GM23338 (cell line): ENCODE data around the gene SLC26A5. TPM values are rescaled to one million over a fixed set of nuclear protein-coding genes. Genes with fewer than 3 reads are reported as not detected.
"Not testable (repeated sequence)": the region's sequence is repeated elsewhere in the genome, so short reads cannot be mapped to it uniquely, and the experiment has no call there.

Experiments
- ATAC-seq: fragments of 200-7000 bp; cut with Tn5 transposase; 3 replicates; pipeline ENCODE4 v1.9.1; 2020
- DNase-seq: peaks from one replicate; pipeline ENCODE4 v3.0.0-alpha.2; 2015; ENCODE audit warnings: low spot score
- H2AFZ ChIP-seq: fragments of 200-600 bp; sonication (generic); 2 replicates; pipeline ENCODE4 v1.8.0; 2016; ENCODE audit warnings: antibody characterized with exemption, mild to moderate bottlenecking, moderate library complexity
- H3F3A ChIP-seq: fragments of 200-600 bp; sonication (generic); replicated peaks from 2 replicates; pipeline ENCODE4 v1.8.0; 2017; ENCODE audit warnings: antibody characterized with exemption, mixed run types, low read depth
- H3K27ac ChIP-seq: fragments of 200-600 bp; sonication (generic); 2 replicates; pipeline ENCODE4 v1.6.1; 2016; ENCODE audit warnings: low read depth
- H3K27me3 ChIP-seq: fragments of 200-600 bp; sonication (generic); 2 replicates; pipeline ENCODE4 v1.8.0; 2016; ENCODE audit warnings: mild to moderate bottlenecking, mixed run types, moderate library complexity; ENCODE audit not compliant: insufficient read depth
- H3K36me3 ChIP-seq: fragments of 200-600 bp; sonication (generic); 2 replicates; pipeline ENCODE4 v1.8.0; 2016; ENCODE audit warnings: mild to moderate bottlenecking; ENCODE audit not compliant: insufficient read depth
- H3K4me1 ChIP-seq: fragments of 200-600 bp; sonication (generic); 2 replicates; pipeline ENCODE4 v1.8.0; 2016; ENCODE audit warnings: mild to moderate bottlenecking, moderate library complexity; ENCODE audit not compliant: insufficient read depth
- H3K4me2 ChIP-seq: fragments of 200-600 bp; sonication (generic); 2 replicates; pipeline ENCODE4 v1.7.1; 2017; ENCODE audit warnings: mixed run types
- H3K4me3 ChIP-seq: fragments of 200-600 bp; sonication (generic); 2 replicates; pipeline ENCODE4 v1.6.1; 2016; ENCODE audit warnings: mixed run types
- H3K79me2 ChIP-seq: fragments of 200-600 bp; sonication (generic); replicated peaks from 2 replicates; pipeline ENCODE4 v1.8.0; 2017; ENCODE audit warnings: mild to moderate bottlenecking; ENCODE audit not compliant: insufficient read depth
- H3K9me2 ChIP-seq: fragments of 200-600 bp; sonication (generic); 2 replicates; pipeline ENCODE4 v1.8.0; 2017; ENCODE audit not compliant: insufficient read depth
- H4K20me1 ChIP-seq: fragments of 200-600 bp; sonication (generic); replicated peaks from 2 replicates; pipeline ENCODE4 v1.8.0; 2017; ENCODE audit warnings: mild to moderate bottlenecking; ENCODE audit not compliant: insufficient read depth
- H3K27ac Mint-ChIP-seq: 2 replicates; pipeline ENCODE4 v1.8.0; 2020; ENCODE audit warnings: inconsistent platforms, mild to moderate bottlenecking, moderate library complexity, mixed read lengths
- H3K27me3 Mint-ChIP-seq: 3 replicates; pipeline ENCODE4 v1.8.0; 2022; ENCODE audit warnings: low read depth, mild to moderate bottlenecking, moderate library complexity, mixed read lengths, inconsistent platforms; ENCODE audit not compliant: insufficient read depth, poor library complexity
- H3K36me3 Mint-ChIP-seq: 3 replicates; pipeline ENCODE4 v1.8.0; 2021; ENCODE audit warnings: low read depth, mild to moderate bottlenecking, inconsistent platforms, moderate library complexity, mixed read lengths
- H3K4me1 Mint-ChIP-seq: 3 replicates; pipeline ENCODE4 v1.8.0; 2020; ENCODE audit warnings: mild to moderate bottlenecking, inconsistent platforms, mixed read lengths
- H3K4me3 Mint-ChIP-seq: 3 replicates; pipeline ENCODE4 v1.8.0; 2021; ENCODE audit warnings: moderate library complexity, mild to moderate bottlenecking, inconsistent platforms, mixed read lengths
- H3K9me3 Mint-ChIP-seq: 3 replicates; pipeline ENCODE4 v1.8.0; 2020; ENCODE audit warnings: moderate library complexity, mild to moderate bottlenecking, inconsistent platforms, mixed read lengths
- ETS1 ChIP-seq: IDR thresholded peaks from 2 replicates; pipeline ENCODE4 v1.6.1; 2016; ENCODE audit warnings: antibody characterized with exemption
- EZH2 ChIP-seq: fragments of 200-600 bp; sonication (generic); IDR thresholded peaks from one replicate; pipeline ENCODE4 v1.8.0; 2017; ENCODE audit warnings: antibody characterized with exemption, mild to moderate bottlenecking, low read depth; ENCODE audit not compliant: unreplicated experiment
- EZH2phosphoT487 ChIP-seq: fragments of 200-600 bp; sonication (generic); IDR thresholded peaks from one replicate; pipeline ENCODE4 v1.8.1; 2018; ENCODE audit warnings: antibody characterized with exemption; ENCODE audit not compliant: unreplicated experiment
- JUNB ChIP-seq: IDR thresholded peaks from one replicate; pipeline ENCODE4 v1.6.1; 2016; ENCODE audit warnings: antibody characterized with exemption; ENCODE audit not compliant: unreplicated experiment
- NANOG ChIP-seq: IDR thresholded peaks from 2 replicates; pipeline ENCODE4 v1.6.1; 2016; ENCODE audit warnings: antibody characterized with exemption, borderline replicate concordance
- REST ChIP-seq: IDR thresholded peaks from one replicate; pipeline ENCODE4 v1.6.1; 2018; ENCODE audit warnings: antibody characterized with exemption; ENCODE audit not compliant: unreplicated experiment
- ZNF114 ChIP-seq: fragments of 250-450 bp; sonication (Bioruptor Pico); IDR thresholded peaks from 2 replicates; pipeline ENCODE4 v1.5.0; 2020; ENCODE audit warnings: mild to moderate bottlenecking, moderate library complexity
- ZNF331 ChIP-seq: fragments of 250-450 bp; sonication (Bioruptor Pico); IDR thresholded peaks from 2 replicates; pipeline ENCODE4 v1.5.0; 2020; ENCODE audit warnings: low read depth, mild to moderate bottlenecking, moderate library complexity
- ZNF462 ChIP-seq: fragments of 250-450 bp; sonication (Bioruptor Pico); IDR thresholded peaks from 2 replicates; pipeline ENCODE4 v1.5.0; 2020; ENCODE audit warnings: mild to moderate bottlenecking, moderate library complexity
- polyA plus RNA-seq: library from polyadenylated mRNA; unstranded; fragments of >200 nt; fragmentation: Nextera tagmentation; extraction: Ambion mirVana; gene quantifications from 2 replicates; pipeline ENCODE4 v1.2.1, GENCODE V29; 2016
- total RNA-seq: library from RNA; depleted of rRNA; stranded (reverse); fragments of >200 nt; shearing (Covaris generic); gene quantifications from 2 replicates; pipeline ENCODE4 v1.2.3, GENCODE V29; 2014
- TF ChIP-seq, protein P1 (sequence below), 2 experiments: fragments of 200-600 bp in 1 of 2; sonication (generic) in 1 of 2; conservative IDR thresholded peaks; 2 replicates each; pipeline versions ENCODE4 v1.5.1 to v1.6.1; 2016 to 2017; ENCODE audit warnings: antibody characterized with exemption in 2 of 2, low read depth in 2 of 2, mild to moderate bottlenecking in 2 of 2, moderate library complexity in 1 of 2

SLC26A5 gene
- total and polyA plus RNA-seq, 2 experiments from 2014 or later = 0.49 to 1.0 TPM

DNA sequence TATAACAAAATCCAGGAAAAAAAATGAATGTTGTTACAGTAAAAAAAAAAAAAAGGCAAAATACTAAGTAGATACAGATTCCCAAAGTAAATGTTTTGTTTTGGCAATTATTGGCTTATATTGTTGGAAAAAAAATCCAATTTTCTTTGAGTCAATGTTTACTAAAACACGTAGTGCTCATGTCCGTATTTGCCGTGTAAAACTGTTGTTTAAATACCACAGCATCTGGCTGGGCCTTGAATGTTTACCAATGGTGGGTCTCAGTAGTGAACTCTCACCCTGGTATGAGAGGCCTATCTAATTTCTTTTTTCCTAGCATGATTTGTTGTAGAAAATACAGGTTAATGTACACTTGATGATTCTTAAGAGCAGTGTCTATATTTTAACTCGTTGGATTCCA is 41.4 kb upstream of the SLC26A5 start:
- Mint-ChIP-seq H3K4me3 (no peak overlapping the region), H3K27me3 (no peaks in the 10 kb centered on the region), H3K9me3 (no peaks in the 10 kb centered on the region), H3K4me1 (no peaks in the 10 kb centered on the region), H3K27ac (no peak overlapping the region), H3K36me3 (no peaks in the 10 kb centered on the region)
- no peak overlapping the region for H3K27ac ChIP-seq
- no peaks in the 10 kb centered on the region for H3F3A ChIP-seq
- no peak overlapping the region for H3K4me3 ChIP-seq
- H3K9me2 ChIP-seq = no peaks in the 10 kb centered on the region
- no peak overlapping the region for H2AFZ ChIP-seq
- no peaks in the 10 kb centered on the region for H3K36me3 ChIP-seq
- ATAC-seq (no peak), DNase-seq (no peak)
- no peaks in the 10 kb centered on the region for H3K4me1 ChIP-seq
- no peaks in the 10 kb centered on the region for H3K79me2 ChIP-seq
- TF ChIP-seq ETS1 = no peak
- TF ChIP-seq REST = no peak
- TF ChIP-seq NANOG = no peak
- no peak for TF ChIP-seq EZH2phosphoT487
- no peak for TF ChIP-seq ZNF331 (CRISPR knock-in tag)
- TF ChIP-seq JUNB = no peak
- no peak for TF ChIP-seq ZNF462 (CRISPR knock-in tag)
- TF ChIP-seq ZNF114 = no peak
- TF ChIP-seq, protein P1, sequence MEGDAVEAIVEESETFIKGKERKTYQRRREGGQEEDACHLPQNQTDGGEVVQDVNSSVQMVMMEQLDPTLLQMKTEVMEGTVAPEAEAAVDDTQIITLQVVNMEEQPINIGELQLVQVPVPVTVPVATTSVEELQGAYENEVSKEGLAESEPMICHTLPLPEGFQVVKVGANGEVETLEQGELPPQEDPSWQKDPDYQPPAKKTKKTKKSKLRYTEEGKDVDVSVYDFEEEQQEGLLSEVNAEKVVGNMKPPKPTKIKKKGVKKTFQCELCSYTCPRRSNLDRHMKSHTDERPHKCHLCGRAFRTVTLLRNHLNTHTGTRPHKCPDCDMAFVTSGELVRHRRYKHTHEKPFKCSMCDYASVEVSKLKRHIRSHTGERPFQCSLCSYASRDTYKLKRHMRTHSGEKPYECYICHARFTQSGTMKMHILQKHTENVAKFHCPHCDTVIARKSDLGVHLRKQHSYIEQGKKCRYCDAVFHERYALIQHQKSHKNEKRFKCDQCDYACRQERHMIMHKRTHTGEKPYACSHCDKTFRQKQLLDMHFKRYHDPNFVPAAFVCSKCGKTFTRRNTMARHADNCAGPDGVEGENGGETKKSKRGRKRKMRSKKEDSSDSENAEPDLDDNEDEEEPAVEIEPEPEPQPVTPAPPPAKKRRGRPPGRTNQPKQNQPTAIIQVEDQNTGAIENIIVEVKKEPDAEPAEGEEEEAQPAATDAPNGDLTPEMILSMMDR (conservative IDR thresholded peaks at IDR 0.05; ENCODE audit: low read depth in 2 of 2) = no peak
- no peak for TF ChIP-seq EZH2
- H3K27me3 ChIP-seq = no peaks in the 10 kb centered on the region
- no peak overlapping the region for H3K4me2 ChIP-seq
- H4K20me1 ChIP-seq = no peaks in the 10 kb centered on the region

DNA sequence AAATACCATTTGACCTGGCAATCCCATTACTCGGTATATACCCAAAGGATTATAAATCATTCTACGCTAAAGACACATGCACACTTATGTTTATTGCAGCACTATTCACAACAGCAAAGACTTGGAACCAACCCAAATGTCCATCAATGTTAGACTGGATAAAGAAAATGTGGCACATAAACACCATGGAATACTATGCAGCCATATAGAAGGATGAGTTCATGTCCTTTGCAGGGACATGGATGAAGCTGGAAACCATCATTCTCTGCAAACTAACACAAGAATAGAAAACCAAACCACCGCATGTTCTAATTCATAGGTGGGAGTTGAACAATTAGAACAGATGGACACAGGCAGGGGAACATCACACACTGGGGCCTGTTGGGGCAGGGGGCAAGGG is 40.9 kb upstream of the SLC26A5 start:
- H3K27me3 Mint-ChIP-seq, H3K36me3 Mint-ChIP-seq: not testable (repeated sequence)

More for the DNA sequence above, 40.9 kb upstream of the SLC26A5 start:
- H3K4me1 Mint-ChIP-seq, H4K20me1 ChIP-seq, H2AFZ ChIP-seq, H3K9me3 Mint-ChIP-seq, H3K4me2 ChIP-seq, H3K4me1 ChIP-seq, DNase-seq, H3K36me3 ChIP-seq, ATAC-seq, H3K27ac Mint-ChIP-seq, H3K9me2 ChIP-seq, H3F3A ChIP-seq, H3K27ac ChIP-seq, H3K4me3 ChIP-seq, H3K79me2 ChIP-seq, H3K4me3 Mint-ChIP-seq, H3K27me3 ChIP-seq: not testable (repeated sequence)
